CD4-positive, alpha-beta T cell treated with Interleukin-4 for 4 hours (primary cell): ENCODE results near the gene KMT5B.

Experiments
- DNase-seq: peaks from one replicate; pipeline ENCODE4 v3.0.0-alpha.2; 2020

The KMT5B gene

GRCh38 chr11:68116974-68117373 lies 96.1 kb downstream of the KMT5B start:
- DNase-seq, result no peak

GRCh38 chr11:68116126-68116525 lies 97.0 kb downstream of the KMT5B start:
- DNase-seq, result no peak

GRCh38 chr11:68115285-68115684 lies 97.8 kb downstream of the KMT5B start:
- no peak for DNase-seq

GRCh38 chr11:68113986-68114385 lies 99.1 kb downstream of the KMT5B start:
- DNase-seq, result no peak

- DNase-seq, result no peak
Observed at GRCh38 chr11:68107689-68108088, 105.4 kb downstream of the KMT5B start.

- no peak for DNase-seq
Observed at GRCh38 chr11:68106165-68106940, 106.7 kb downstream of the KMT5B start.
